ENCODE data around the gene DEFB125. TPM values are rescaled to one million over a fixed set of nuclear protein-coding genes. Genes with fewer than 3 reads are reported as not detected.

DEFB125 gene
- total RNA-seq, 6 experiments from 2014 or later: not detected

- Histone ChIP-seq H3K36me3 (no peaks in the 10 kb centered on the region), H3K4me1 (no peaks in the 10 kb centered on the region), H3K4me3 (no peak overlapping the region), H3K27me3 (peaks cover 0 to 4% of the 10 kb centered on the region in 2 donors), H3K27ac (no peak overlapping the region), H3K9me3 (no peaks in the 10 kb centered on the region)
- peak in 1 of 4 donors; percentile 39 for ATAC-seq
- WGBS (ENCODE audit: insufficient coverage, low coverage, low lambda C conversion rate, missing lambda C conversion rate): 58% methylated on average over 3 of the region's 3 CpGs
- intact Hi-C loops (cut with DNase I): no loop called here
- DNase-seq: no peak
- TF ChIP-seq POLR2A (IDR thresholded peaks at IDR 0.05): no peak
- TF ChIP-seq, protein P1, sequence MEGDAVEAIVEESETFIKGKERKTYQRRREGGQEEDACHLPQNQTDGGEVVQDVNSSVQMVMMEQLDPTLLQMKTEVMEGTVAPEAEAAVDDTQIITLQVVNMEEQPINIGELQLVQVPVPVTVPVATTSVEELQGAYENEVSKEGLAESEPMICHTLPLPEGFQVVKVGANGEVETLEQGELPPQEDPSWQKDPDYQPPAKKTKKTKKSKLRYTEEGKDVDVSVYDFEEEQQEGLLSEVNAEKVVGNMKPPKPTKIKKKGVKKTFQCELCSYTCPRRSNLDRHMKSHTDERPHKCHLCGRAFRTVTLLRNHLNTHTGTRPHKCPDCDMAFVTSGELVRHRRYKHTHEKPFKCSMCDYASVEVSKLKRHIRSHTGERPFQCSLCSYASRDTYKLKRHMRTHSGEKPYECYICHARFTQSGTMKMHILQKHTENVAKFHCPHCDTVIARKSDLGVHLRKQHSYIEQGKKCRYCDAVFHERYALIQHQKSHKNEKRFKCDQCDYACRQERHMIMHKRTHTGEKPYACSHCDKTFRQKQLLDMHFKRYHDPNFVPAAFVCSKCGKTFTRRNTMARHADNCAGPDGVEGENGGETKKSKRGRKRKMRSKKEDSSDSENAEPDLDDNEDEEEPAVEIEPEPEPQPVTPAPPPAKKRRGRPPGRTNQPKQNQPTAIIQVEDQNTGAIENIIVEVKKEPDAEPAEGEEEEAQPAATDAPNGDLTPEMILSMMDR (IDR thresholded peaks at IDR 0.05): no peak
Measured at GRCh38 chr20:62487-62886, 25.0 kb upstream of the DEFB125 start.

GRCh38 chr20:64026-64603 lies 23.4 kb upstream of the DEFB125 start:
- TF ChIP-seq, protein P1 (IDR thresholded peaks at IDR 0.05): no peak
- TF ChIP-seq POLR2A (IDR thresholded peaks at IDR 0.05): no peak
- WGBS (ENCODE audit: insufficient coverage, low coverage, low lambda C conversion rate, missing lambda C conversion rate): 69% methylated on average over 3 of the region's 3 CpGs
- Histone ChIP-seq H3K9me3 (no peaks in the 10 kb centered on the region), H3K27me3 (peaks cover 0 to 13% of the 10 kb centered on the region in 2 donors), H3K27ac (no peak overlapping the region), H3K36me3 (no peaks in the 10 kb centered on the region), H3K4me1 (no peaks in the 10 kb centered on the region), H3K4me3 (no peak overlapping the region)
- DNase-seq: no peak
- no peak for ATAC-seq
- intact Hi-C loops (cut with DNase I): no loop called here

DNA sequence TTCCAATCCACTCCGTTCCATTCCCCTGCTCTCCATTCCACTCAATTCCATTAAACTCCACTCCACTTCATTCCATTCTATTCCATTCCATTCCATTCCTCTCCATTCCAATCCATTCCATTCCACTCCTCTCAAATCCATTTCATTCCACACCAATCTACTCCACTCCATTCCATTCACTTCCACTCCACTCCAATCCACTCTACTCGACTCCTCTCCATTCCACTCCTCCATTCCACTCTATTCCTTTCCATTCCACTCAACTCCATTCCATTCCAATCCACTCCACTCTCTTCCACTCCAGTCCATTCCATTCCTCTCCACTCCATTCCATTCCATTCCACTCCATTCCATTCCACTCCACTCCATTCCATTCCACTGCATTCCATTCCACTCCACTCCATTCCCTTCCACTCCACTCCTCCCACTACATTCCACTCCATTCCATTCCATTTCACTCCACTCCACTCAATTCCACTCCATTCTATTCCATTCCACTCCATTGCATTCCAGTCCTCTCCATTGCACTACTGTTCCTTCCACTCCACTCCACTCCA lies 22.6 kb upstream of the DEFB125 start:
- 48% methylated on average over 2 of the region's 2 CpGs for WGBS (ENCODE audit: insufficient coverage, low coverage, low lambda C conversion rate, missing lambda C conversion rate)
- TF ChIP-seq POLR2A (IDR thresholded peaks at IDR 0.05): no peak
- TF ChIP-seq, protein P1 (IDR thresholded peaks at IDR 0.05): no peak
- peak in 1 of 4 donors; percentile 44 for ATAC-seq
- Histone ChIP-seq H3K4me3 (no peak overlapping the region), H3K9me3 (no peaks in the 10 kb centered on the region), H3K27me3 (peaks cover 0 to 15% of the 10 kb centered on the region in 2 donors), H3K36me3 (no peaks in the 10 kb centered on the region), H3K4me1 (no peaks in the 10 kb centered on the region), H3K27ac (no peak overlapping the region)
- intact Hi-C loops (cut with DNase I): no loop called here
- no peak for DNase-seq

GRCh38 chr20:77231-77630 lies 10.2 kb upstream of the DEFB125 start:
- Histone ChIP-seq H3K27me3 (no peaks in the 10 kb centered on the region), H3K4me3 (no peak overlapping the region), H3K27ac (no peak overlapping the region), H3K9me3 (no peaks in the 10 kb centered on the region), H3K4me1 (no peaks in the 10 kb centered on the region), H3K36me3 (no peaks in the 10 kb centered on the region)
- WGBS (ENCODE audit: insufficient coverage, low coverage, low lambda C conversion rate, missing lambda C conversion rate): 16% methylated on average over 2 of the region's 2 CpGs
- no peak for ATAC-seq
- DNase-seq: no peak
- TF ChIP-seq, protein P1 (IDR thresholded peaks at IDR 0.05): no peak
- no peak for TF ChIP-seq POLR2A (IDR thresholded peaks at IDR 0.05)
- intact Hi-C loops (cut with DNase I): no loop called here
